HAP-1 (cell line): ENCODE results near the gene SNAP25.

Experiments
- DNase-seq, 2 experiments: peaks; one replicate each; pipeline ENCODE4 v3.0.0-alpha.2; 2016 to 2020; ENCODE audit warnings: low spot score in 2 of 2
- H3K27me3 ChIP-seq: fragments of 250-450 bp; sonication (Bioruptor Pico); 2 replicates; pipeline ENCODE4 v1.5.1; 2020; ENCODE audit warnings: low read depth, mild to moderate bottlenecking, moderate library complexity
- H3K36me3 ChIP-seq: fragments of 250-450 bp; sonication (Bioruptor Pico); replicated peaks from 2 replicates; pipeline ENCODE4 v1.5.1; 2020; ENCODE audit warnings: mild to moderate bottlenecking
- H3K4me1 ChIP-seq: fragments of 250-450 bp; sonication (Bioruptor Pico); 2 replicates; pipeline ENCODE4 v1.5.1; 2020; ENCODE audit warnings: mild to moderate bottlenecking
- H3K4me3 ChIP-seq: fragments of 250-450 bp; sonication (Bioruptor Pico); 2 replicates; pipeline ENCODE4 v1.5.1; 2020; ENCODE audit warnings: mild to moderate bottlenecking, moderate library complexity
- H3K9me3 ChIP-seq: fragments of 250-450 bp; sonication (Bioruptor Pico); 2 replicates; pipeline ENCODE4 v1.5.1; 2020; ENCODE audit warnings: mild to moderate bottlenecking, moderate library complexity
- in situ Hi-C: fragments of 300-500 bp; cut with MboI; formaldehyde crosslinking; loops from 3 replicates; pipeline ENCODE4 v1.14.3; 2020; ENCODE audit warnings: low sequenced_read_pairs, inconsistent platforms, mixed read lengths

SNAP25 gene

DNA sequence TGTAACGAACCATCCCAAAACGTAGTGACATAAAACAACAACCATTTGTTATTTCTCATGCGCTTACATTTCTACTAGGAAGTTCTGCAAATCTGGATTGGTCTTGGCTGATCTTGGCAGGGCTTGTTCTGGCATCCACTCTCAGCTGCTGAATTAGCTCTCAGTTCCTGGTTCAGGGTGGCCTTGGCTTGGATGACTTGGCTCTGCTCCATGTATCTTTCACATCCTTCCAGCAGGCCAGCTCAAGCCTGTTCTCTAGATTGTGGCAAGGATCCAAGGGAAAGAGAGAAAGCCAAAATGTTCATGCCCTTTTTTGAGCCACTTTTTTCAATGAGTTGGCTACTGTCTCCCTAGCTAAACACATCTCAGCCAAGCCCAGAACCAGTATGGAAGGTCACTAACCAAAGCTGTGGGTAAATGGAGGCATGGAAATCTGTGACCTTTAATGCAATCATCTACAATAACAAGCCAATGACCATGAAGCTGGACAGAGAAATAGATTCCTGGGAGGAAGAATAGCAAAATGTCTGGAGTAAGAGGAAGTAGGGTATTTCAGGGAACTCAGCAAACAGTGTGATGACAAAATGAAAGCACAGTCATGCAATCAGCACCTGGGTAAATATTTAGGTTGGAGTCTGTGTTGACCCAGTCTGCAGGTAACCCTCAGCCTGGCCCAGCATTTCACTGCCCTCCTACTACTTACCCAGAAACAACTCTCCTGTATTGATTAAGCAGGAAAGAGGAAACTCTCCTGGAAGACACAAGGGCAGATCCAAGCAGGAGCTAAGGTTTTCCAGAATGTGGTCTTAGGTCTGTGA, 32.7 kb upstream of the SNAP25 start:
- in situ Hi-C loops = no loop called here
- DNase-seq = no peak
- no peaks in the 10 kb centered on the region for H3K36me3 ChIP-seq
- H3K27me3 ChIP-seq = 0 out of 2 replicates have a peak, but pooled peaks cover 3% of the 10 kb centered on the region
- no peaks in the 10 kb centered on the region for H3K9me3 ChIP-seq
- no peak overlapping the region for H3K4me3 ChIP-seq
- H3K4me1 ChIP-seq = no peaks in the 10 kb centered on the region

DNA sequence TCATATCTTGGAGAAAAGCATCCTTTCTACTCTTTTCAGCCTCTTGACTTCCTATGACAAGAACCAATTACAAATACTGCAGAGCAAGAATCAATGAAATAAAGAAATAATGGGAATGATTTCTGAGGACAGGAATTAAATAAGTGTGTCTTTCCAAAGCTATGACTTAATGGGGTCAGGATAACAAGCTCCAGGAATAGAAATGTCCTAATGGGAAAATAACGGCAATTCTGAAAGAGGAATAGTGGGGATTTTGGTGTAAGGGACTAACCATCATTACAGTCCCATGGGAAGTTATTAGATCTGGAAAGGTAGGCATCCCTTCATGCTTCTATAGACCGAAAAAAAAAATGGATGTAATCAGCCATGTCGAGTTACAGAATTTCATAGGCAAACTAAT, 28.2 kb upstream of the SNAP25 start:
- in situ Hi-C loops = no loop called here

DNA sequence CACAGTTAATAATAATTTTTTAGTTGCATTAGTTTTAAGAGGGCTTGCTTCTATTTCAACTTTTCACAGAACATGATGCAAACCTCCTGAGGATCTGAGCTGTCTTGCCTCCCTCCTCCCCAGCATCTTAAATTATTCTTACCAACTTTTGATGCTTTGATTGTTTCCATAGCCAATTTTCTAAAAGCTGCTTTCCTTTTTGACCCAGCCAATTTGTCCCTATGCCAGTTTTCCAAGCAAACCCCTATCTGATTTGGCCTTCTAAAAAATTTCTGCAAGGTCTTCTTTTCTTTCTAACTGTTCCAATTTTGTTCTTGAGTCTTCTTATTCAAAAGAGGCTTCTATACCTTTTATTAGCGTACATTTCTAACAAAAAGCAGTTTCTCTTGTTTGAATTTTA, 26.5 kb upstream of the SNAP25 start:
- Histone ChIP-seq H3K9me3 (no peaks in the 10 kb centered on the region), H3K4me3 (no peak overlapping the region), H3K36me3 (no peaks in the 10 kb centered on the region), H3K4me1 (no peaks in the 10 kb centered on the region), H3K27me3 (0 out of 2 replicates have a peak, but pooled peaks cover 5% of the 10 kb centered on the region)
- in situ Hi-C loops = no loop called here
- DNase-seq = no peak

More for the DNA sequence above, 28.2 kb upstream of the SNAP25 start:
- no peaks in the 10 kb centered on the region for H3K9me3 ChIP-seq
- H3K27me3 ChIP-seq = 0 out of 2 replicates have a peak, but pooled peaks cover 5% of the 10 kb centered on the region
- H3K4me1 ChIP-seq = no peaks in the 10 kb centered on the region
- H3K4me3 ChIP-seq = no peak overlapping the region
- H3K36me3 ChIP-seq = no peaks in the 10 kb centered on the region
- DNase-seq = no peak

DNA sequence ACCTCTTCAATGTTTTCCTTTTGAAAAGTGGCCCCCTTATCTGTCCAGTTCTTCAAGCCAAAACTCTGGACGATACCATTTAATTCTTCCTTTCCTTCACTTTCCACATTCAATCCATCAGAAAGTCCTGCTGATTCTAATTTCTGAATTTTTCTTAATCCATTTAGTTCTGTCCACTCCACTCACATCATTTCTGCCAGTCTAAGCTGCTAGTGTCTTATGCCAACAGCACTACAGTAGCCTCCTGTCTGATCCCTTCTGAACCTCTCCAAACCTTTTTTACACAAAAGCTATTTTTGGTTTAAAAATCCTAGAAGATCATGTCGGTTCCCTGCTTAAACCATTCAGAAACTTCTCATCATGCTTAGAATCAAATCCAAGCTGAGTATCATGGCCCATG, 24.5 kb upstream of the SNAP25 start:
- in situ Hi-C loops = no loop called here
- Histone ChIP-seq H3K36me3 (no peaks in the 10 kb centered on the region), H3K9me3 (no peaks in the 10 kb centered on the region), H3K4me3 (no peak overlapping the region), H3K27me3 (0 out of 2 replicates have a peak, but pooled peaks cover 5% of the 10 kb centered on the region), H3K4me1 (no peaks in the 10 kb centered on the region)
- no peak for DNase-seq

DNA sequence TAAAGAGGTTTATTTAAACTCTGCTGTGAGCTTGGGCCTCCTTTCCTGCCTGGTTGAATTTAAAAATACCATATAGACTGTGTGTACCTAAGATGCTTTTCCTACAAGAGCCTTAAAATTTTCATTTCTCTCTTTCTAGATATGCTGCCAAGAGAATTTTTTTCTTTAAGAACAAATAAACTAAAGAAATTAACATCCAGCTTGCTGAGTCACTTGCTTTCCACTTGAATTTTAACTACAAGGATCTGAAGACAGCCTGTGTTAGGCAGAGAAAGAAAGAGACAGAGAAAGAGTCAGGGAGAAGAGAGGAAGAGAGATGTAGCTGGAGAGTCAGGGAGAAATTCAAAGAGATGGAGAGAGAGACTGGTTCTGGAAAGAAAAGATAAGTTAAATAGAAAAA, 18.3 kb upstream of the SNAP25 start:
- in situ Hi-C loops = no loop called here
- no peaks in the 10 kb centered on the region for H3K4me1 ChIP-seq
- no peak for DNase-seq
- H3K4me3 ChIP-seq = no peak overlapping the region
- peaks cover 4% of the 10 kb centered on the region; the same call in 1 of the 2 replicates for H3K27me3 ChIP-seq
- H3K36me3 ChIP-seq = no peaks in the 10 kb centered on the region
- no peaks in the 10 kb centered on the region for H3K9me3 ChIP-seq

DNA sequence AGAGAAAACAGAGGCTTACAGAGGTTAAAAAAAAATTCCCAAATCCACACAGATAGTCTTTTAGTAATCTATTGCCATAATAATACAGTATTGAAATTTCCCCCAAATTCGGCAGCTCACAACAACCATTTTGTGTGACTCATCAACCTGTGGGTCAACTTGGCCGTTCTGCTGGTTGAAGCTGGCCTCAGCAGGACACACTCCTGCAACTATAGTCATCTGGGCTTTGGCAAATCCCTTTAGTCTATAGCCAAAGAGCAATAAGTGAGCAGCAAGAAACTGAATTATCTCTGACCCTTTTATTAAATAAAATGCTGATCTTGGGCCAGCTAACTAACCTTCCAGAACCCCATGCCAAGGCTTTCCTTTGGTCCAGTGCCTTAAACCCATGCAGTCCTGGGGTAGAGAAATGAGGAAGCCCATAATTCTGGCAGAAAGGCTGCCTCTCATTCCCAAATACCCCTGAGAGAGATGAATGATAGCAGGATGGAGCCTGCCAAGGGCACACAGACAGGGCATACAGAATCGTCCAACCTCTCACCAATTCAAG, 17.2 kb upstream of the SNAP25 start:
- H3K27me3 ChIP-seq = peaks cover 4% of the 10 kb centered on the region; the same call in 1 of the 2 replicates
- in situ Hi-C loops = no loop called here
- H3K9me3 ChIP-seq = no peaks in the 10 kb centered on the region
- H3K4me3 ChIP-seq = no peak overlapping the region
- no peaks in the 10 kb centered on the region for H3K4me1 ChIP-seq
- DNase-seq = no peak
- no peaks in the 10 kb centered on the region for H3K36me3 ChIP-seq

DNA sequence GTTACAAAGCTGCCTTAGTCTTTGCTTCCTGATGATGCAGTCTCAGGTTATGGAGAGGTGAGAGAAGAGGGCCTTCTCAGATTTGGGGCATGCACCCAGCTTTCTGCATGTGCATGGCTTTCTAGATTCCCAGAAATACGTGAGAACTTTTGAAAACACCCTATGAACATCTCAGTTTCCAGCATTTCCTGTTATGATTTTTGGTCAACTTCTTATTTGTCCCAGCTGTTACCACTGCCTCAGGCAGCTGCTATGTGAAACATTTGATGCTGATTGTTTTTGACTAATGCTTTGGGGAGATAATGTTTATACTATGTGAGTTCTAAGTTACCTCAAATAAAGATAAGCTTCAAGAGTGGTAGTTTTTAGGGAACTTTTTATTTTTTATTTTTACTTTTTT, 9.5 kb upstream of the SNAP25 start:
- no peak overlapping the region for H3K4me3 ChIP-seq
- in situ Hi-C loops = no loop called here
- no peak for DNase-seq
- no peaks in the 10 kb centered on the region for H3K36me3 ChIP-seq
- no peaks in the 10 kb centered on the region for H3K9me3 ChIP-seq
- no peaks in the 10 kb centered on the region for H3K4me1 ChIP-seq
- H3K27me3 ChIP-seq = peaks cover 13% of the 10 kb centered on the region; the same call in 1 of the 2 replicates

DNA sequence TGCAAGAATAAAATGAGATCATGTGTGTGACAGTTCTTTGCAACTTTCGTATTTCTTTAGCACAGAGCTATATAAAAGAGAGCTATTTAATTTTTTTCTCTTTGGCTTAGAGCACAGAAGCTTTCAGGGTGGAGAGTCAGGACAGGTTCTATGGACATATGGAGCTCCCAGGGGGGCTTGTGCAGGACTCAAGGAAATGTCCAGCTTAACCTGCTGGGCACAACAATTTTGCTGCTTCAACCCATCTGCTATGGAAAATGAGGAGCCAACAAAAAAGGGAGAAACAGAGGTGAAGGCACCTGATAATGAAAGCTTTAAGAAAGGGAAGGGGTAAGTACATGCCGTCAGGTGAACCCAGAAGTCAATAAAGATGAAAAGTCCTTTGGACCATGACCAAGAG, 5.1 kb upstream of the SNAP25 start:
- Histone ChIP-seq H3K36me3 (no peaks in the 10 kb centered on the region), H3K27me3 (peaks cover 22% of the 10 kb centered on the region; the same call in 1 of the 2 replicates), H3K9me3 (no peaks in the 10 kb centered on the region), H3K4me3 (no peak overlapping the region), H3K4me1 (no peaks in the 10 kb centered on the region)
- DNase-seq = no peak
- in situ Hi-C loops = no loop called here

DNA sequence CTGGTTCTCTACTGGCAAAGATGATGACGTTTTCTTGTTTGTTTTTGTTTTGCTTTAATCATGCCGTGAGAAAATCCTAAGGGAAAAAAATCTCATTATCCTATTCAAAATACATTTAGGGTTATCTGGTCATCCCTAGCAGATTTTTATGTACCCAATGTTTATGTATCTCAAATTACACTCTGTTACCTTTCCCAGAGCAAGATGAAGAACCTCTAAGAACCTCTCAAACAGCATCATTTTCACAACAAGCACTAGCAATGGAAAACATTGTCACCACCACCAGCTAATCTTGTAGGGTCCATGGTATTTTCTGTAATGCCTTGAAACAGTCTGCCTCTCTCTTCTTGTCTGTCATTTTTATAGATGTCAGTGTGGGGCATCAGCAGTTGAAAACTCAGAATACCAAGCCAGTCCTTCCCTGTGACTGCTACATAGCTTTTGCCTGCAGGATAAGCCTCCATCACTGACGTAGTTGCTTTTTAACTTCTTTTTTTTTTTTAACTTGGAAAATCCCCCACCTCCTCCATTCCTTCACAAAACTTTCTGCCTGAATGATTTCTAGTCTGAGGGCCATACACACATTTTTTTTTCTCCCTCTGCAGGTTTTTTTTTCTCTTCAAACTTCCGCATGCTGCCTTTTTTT, 2.4 kb upstream of the SNAP25 start:
- no peak for DNase-seq
- peaks cover 21% of the 10 kb centered on the region; the same call in 1 of the 2 replicates for H3K27me3 ChIP-seq
- H3K4me3 ChIP-seq = no peak overlapping the region
- no peaks in the 10 kb centered on the region for H3K9me3 ChIP-seq
- H3K36me3 ChIP-seq = no peaks in the 10 kb centered on the region
- in situ Hi-C loops = no loop called here
- H3K4me1 ChIP-seq = no peaks in the 10 kb centered on the region; the same call in 1 of the 2 replicates

DNA sequence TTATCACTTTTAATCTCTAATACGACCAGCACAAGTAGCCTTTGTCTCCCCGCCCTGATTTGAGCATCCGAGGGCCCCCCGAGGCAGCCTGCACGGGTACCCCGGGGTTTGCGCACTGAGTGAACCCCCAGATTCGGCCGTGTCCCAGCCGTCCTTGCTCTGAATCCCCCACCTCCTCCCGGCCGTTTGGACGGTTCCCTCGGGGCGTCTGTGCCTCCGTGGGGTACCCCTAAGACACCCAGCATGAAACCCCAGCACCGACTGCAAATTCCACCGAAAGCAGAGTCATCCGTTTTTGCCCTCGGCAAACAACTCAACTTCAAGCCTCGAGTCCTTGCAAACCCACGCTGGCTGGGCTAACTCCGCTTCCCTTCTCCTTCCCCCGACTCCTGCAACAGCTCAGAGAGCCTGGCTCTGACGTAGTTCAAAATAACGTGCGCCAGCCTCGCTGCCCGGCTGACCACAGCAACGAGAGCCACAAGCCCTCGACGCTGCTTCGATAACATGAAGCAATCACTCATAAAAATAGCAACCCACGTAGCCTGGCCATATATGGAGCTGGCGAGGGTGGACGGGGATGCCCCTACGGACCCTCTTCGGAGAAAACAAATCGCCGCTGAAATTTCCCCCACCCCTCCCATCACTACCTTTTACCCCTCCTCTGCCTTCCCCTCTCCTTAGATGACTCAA, 764 bp upstream of the SNAP25 start:
- H3K4me1 ChIP-seq = no peaks in the 10 kb centered on the region; the same call in 1 of the 2 replicates
- no peak for DNase-seq
- no peaks in the 10 kb centered on the region for H3K36me3 ChIP-seq
- peaks cover 16% of the 10 kb centered on the region; the same call in 1 of the 2 replicates for H3K27me3 ChIP-seq
- in situ Hi-C loops = no loop called here
- H3K9me3 ChIP-seq = no peaks in the 10 kb centered on the region
- no peak overlapping the region for H3K4me3 ChIP-seq

DNA sequence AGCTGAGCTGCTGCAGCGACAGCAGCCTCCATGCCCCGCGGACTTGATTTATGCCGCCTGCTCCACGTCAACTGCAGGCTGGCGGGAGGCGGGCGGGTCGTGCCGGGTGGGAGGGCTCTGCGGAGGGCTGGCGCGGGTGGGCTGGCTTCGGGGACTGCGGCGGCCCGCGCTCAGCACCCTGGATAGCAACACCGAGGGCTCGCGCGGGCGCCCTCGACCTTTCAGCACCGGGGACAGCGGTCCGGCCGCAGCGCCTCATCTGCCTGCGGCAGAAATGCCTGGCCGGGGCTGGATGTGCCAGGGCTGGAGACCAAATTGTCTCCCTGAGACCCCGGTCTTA, 792 bp downstream of the SNAP25 start:
- no peaks in the 10 kb centered on the region; the same call in 1 of the 2 replicates for H3K4me1 ChIP-seq
- no peaks in the 10 kb centered on the region for H3K36me3 ChIP-seq
- in situ Hi-C loops = no loop called here
- peak; percentile 48 to 89 for DNase-seq
- H3K4me3 ChIP-seq = peak overlapping the region; percentile 26
- peaks cover 13% of the 10 kb centered on the region; the same call in 1 of the 2 replicates for H3K27me3 ChIP-seq
- no peaks in the 10 kb centered on the region for H3K9me3 ChIP-seq

DNA sequence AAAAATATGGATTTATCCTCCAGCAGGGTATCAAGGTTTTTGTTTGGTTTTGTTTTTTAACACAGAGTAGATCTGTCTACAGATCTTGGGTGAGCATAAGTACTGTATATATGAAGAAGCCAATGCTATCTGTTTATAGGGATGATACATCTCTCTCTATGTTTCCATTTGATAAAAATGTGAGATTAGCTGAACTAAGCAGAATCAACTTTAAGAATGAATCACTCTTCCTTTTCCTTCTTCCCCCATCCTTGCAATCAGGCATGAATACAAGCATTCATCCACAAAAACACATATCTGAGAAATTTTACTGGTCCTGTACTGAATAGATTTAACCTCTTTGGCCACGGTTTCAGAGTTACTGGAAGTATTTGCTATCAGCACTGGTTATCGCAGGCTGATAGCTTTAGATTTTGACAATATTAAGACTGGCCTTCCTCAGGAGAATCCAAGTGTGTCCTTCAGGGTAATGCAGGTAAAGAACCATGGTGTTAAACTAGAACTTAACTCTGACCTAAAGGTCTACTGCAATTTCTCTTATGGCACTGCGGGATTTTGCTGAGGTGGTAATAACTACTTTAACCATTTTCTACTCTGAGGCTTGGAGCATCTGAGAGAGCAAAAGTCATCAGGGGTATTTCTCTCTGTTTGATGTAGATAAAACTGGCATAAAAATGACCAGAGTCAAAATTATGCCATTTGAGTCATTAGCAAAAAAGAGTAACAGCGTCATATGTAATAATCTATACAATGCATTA, 1.5 kb downstream of the SNAP25 start:
- H3K36me3 ChIP-seq = no peaks in the 10 kb centered on the region
- no peaks in the 10 kb centered on the region; the same call in 1 of the 2 replicates for H3K4me1 ChIP-seq
- H3K27me3 ChIP-seq = peaks cover 13% of the 10 kb centered on the region; the same call in 1 of the 2 replicates
- in situ Hi-C loops = no loop called here
- H3K4me3 ChIP-seq = no peak overlapping the region
- no peak for DNase-seq
- H3K9me3 ChIP-seq = no peaks in the 10 kb centered on the region

DNA sequence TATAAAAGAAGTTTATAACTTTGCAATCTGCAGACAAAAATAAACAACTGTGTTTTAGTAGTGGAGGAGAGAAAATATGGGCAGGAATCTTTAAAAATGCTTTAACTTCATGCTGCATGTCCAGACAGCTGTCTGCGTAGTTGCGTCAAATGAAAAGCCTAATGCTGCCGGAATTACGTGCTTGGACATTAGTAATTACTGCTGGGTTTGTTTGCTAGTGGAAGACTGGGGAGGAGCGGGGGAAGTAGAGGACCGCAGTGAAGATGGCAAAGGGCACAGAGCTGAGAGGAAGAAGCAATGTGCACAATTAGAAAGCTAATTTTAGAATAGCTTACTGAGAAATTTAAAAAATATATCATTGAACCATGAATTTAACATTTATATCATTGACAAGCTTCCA, 2.4 kb downstream of the SNAP25 start:
- in situ Hi-C loops = no loop called here
- no peak for DNase-seq
- Histone ChIP-seq H3K4me1 (no peaks in the 10 kb centered on the region; the same call in 1 of the 2 replicates), H3K27me3 (peaks cover 13% of the 10 kb centered on the region; the same call in 1 of the 2 replicates), H3K9me3 (no peaks in the 10 kb centered on the region), H3K4me3 (no peak overlapping the region), H3K36me3 (no peaks in the 10 kb centered on the region)
